ENCODE measurements around the gene EPB41L1. TPM values are rescaled to one million over a fixed set of nuclear protein-coding genes. Genes with fewer than 3 reads are reported as not detected.

Gene EPB41L1
- total RNA-seq, 1 donor from 2014 or later, result 31.4 TPM

DNA sequence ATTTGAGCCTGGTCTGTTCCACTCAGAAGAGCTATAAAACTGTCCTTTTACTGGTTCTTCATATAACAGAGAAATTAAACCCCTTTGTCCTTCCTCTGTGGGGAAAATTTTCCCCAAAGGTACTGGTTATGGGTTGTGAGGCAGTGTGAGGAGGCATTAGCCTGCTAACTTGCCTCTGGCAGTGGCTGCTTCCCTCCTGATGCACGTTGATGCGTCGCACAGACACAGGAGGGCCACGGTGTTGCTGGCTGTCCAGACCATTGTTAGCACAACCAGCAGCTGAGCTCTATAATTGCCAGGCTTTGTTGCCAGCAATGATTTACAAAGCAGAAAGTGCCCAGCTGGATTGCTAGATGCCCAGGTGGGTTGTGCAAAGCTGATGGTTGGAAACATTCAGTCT, 91.9 kb downstream of the EPB41L1 start:
- Mint-ChIP-seq H3K9me3 (ENCODE audit: unreplicated experiment) (no peaks in the 10 kb centered on the region), H3K27me3 (ENCODE audit: unreplicated experiment) (no peaks in the 10 kb centered on the region), H3K4me1 (ENCODE audit: unreplicated experiment) (no peaks in the 10 kb centered on the region), H3K27ac (ENCODE audit: unreplicated experiment) (no peak overlapping the region), H3K36me3 (ENCODE audit: unreplicated experiment) (peaks cover 39% of the 10 kb centered on the region), H3K4me3 (ENCODE audit: unreplicated experiment) (no peak overlapping the region)
- DNase-seq (ENCODE audit: extremely low spot score, unreplicated experiment), result no peak
- TF ChIP-seq, protein P1, sequence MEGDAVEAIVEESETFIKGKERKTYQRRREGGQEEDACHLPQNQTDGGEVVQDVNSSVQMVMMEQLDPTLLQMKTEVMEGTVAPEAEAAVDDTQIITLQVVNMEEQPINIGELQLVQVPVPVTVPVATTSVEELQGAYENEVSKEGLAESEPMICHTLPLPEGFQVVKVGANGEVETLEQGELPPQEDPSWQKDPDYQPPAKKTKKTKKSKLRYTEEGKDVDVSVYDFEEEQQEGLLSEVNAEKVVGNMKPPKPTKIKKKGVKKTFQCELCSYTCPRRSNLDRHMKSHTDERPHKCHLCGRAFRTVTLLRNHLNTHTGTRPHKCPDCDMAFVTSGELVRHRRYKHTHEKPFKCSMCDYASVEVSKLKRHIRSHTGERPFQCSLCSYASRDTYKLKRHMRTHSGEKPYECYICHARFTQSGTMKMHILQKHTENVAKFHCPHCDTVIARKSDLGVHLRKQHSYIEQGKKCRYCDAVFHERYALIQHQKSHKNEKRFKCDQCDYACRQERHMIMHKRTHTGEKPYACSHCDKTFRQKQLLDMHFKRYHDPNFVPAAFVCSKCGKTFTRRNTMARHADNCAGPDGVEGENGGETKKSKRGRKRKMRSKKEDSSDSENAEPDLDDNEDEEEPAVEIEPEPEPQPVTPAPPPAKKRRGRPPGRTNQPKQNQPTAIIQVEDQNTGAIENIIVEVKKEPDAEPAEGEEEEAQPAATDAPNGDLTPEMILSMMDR (IDR thresholded peaks at IDR 0.05), result no peak

DNA sequence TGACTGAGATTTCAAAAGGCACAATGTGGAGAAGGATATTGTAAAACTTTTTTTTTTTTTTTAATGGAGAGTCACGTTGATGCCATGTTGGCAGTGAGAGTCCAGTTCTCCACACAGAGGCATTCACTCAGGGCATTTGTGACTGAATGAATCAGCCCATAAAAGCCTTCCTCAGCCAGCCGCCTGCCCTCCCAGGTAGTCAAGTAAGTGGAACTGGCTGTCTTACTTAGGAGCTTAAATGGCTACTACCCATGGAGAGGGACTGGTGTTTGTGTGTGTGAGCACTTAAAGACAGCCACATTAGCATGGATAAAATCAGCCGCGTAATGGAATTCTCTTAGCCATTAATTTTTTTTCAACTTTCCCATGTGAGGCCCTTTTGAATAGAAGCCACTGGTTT, 94.3 kb downstream of the EPB41L1 start:
- Mint-ChIP-seq H3K9me3 (ENCODE audit: unreplicated experiment) (no peaks in the 10 kb centered on the region), H3K4me3 (ENCODE audit: unreplicated experiment) (no peak overlapping the region), H3K27ac (ENCODE audit: unreplicated experiment) (no peak overlapping the region), H3K4me1 (ENCODE audit: unreplicated experiment) (no peaks in the 10 kb centered on the region), H3K27me3 (ENCODE audit: unreplicated experiment) (no peaks in the 10 kb centered on the region), H3K36me3 (ENCODE audit: unreplicated experiment) (peaks cover 44% of the 10 kb centered on the region)
- DNase-seq (ENCODE audit: extremely low spot score, unreplicated experiment), result no peak
- TF ChIP-seq, protein P1 (IDR thresholded peaks at IDR 0.05), result no peak

DNA sequence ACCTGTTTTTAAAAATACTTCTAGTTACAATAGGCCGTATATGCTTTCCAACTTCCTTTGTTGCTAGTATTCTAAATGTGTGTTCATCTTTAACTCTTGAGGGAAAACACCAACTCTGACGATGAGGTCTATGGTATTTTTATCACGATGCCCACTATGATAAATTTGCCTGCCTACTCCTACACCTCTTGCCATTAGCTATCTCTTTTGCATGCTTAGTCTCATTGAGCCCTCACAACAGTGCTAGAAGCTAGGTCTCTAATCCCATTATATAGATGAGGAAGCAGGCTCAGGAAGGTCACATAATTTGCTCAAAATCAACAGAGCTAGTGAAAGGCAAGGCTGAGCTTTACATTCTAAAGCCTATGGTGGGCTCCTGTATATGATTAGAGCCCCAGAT, 94.9 kb downstream of the EPB41L1 start:
- Mint-ChIP-seq H3K27ac (ENCODE audit: unreplicated experiment) (no peak overlapping the region), H3K4me3 (ENCODE audit: unreplicated experiment) (no peak overlapping the region), H3K4me1 (ENCODE audit: unreplicated experiment) (no peaks in the 10 kb centered on the region), H3K36me3 (ENCODE audit: unreplicated experiment) (peaks cover 42% of the 10 kb centered on the region), H3K9me3 (ENCODE audit: unreplicated experiment) (no peaks in the 10 kb centered on the region), H3K27me3 (ENCODE audit: unreplicated experiment) (no peaks in the 10 kb centered on the region)
- TF ChIP-seq, protein P1 (IDR thresholded peaks at IDR 0.05), result no peak
- DNase-seq (ENCODE audit: extremely low spot score, unreplicated experiment), result no peak

DNA sequence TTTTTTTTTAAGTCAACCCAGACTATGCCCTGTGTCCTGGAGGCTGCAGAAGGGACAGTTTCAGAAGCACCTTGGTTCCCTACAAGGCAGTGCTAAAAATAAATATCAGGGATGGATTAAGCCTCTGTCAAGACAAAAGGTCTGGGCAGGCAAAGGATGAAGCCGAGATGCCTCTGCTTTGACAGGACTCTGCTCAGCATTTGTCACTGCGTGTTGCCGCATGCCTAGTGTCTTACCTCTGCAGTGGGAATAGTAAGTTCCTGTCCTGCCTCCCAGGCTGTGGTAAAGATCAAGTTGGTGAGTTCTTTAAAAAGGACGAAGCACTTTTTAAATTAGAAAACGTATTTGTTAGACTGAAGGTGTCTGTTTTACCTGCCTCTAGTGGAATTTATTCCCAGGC, 96.9 kb downstream of the EPB41L1 start:
- H3K4me1 Mint-ChIP-seq (ENCODE audit: unreplicated experiment), result no peaks in the 10 kb centered on the region
- no peaks in the 10 kb centered on the region for H3K27me3 Mint-ChIP-seq (ENCODE audit: unreplicated experiment)
- H3K9me3 Mint-ChIP-seq (ENCODE audit: unreplicated experiment), result no peaks in the 10 kb centered on the region
- no peak overlapping the region for H3K27ac Mint-ChIP-seq (ENCODE audit: unreplicated experiment)
- peaks cover 40% of the 10 kb centered on the region for H3K36me3 Mint-ChIP-seq (ENCODE audit: unreplicated experiment)
- H3K4me3 Mint-ChIP-seq (ENCODE audit: unreplicated experiment), result no peak overlapping the region
- TF ChIP-seq, protein P1 (IDR thresholded peaks at IDR 0.05), result no peak
- DNase-seq (ENCODE audit: extremely low spot score, unreplicated experiment), result no peak

DNA sequence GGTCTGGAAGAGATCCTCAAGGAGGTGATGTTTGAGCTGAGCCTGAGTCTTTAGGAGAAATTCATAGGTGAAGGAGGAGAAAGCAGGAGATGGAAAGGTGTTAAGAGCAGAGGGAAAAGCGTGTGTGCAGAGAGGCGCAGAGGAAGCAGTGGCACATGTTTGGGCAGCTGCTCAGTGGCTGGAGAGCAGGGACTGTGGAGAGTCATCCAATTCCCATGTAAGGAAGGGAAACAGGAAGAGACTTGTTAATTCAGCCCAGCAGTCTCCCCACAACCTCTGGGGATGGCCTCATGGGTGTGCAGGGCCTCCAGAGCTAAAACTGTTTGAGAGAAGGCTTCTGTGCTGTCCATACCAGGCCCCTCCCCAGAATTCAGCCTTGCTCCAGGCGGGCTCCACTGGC, 98.0 kb downstream of the EPB41L1 start:
- no peak for DNase-seq (ENCODE audit: extremely low spot score, unreplicated experiment)
- Mint-ChIP-seq H3K4me1 (ENCODE audit: unreplicated experiment) (no peaks in the 10 kb centered on the region), H3K27ac (ENCODE audit: unreplicated experiment) (no peak overlapping the region), H3K4me3 (ENCODE audit: unreplicated experiment) (no peak overlapping the region), H3K27me3 (ENCODE audit: unreplicated experiment) (no peaks in the 10 kb centered on the region), H3K9me3 (ENCODE audit: unreplicated experiment) (no peaks in the 10 kb centered on the region), H3K36me3 (ENCODE audit: unreplicated experiment) (peaks cover 49% of the 10 kb centered on the region)
- TF ChIP-seq, protein P1 (IDR thresholded peaks at IDR 0.05), result no peak
